GM12874 (cell line): Measurements from ENCODE around the gene GBX2.

Source experiments
- TF ChIP-seq, protein P1 (sequence below): IDR thresholded peaks from 2 replicates; pipeline ENCODE4 v1.5.1; 2011; ENCODE audit warnings: low read depth, mild to moderate bottlenecking, control low read depth, low read length, moderate library complexity; ENCODE audit not compliant: insufficient read depth

Gene GBX2

GRCh38 chr2:236133410-236134012 is 34.7 kb downstream of the GBX2 start:
- TF ChIP-seq, protein P1, sequence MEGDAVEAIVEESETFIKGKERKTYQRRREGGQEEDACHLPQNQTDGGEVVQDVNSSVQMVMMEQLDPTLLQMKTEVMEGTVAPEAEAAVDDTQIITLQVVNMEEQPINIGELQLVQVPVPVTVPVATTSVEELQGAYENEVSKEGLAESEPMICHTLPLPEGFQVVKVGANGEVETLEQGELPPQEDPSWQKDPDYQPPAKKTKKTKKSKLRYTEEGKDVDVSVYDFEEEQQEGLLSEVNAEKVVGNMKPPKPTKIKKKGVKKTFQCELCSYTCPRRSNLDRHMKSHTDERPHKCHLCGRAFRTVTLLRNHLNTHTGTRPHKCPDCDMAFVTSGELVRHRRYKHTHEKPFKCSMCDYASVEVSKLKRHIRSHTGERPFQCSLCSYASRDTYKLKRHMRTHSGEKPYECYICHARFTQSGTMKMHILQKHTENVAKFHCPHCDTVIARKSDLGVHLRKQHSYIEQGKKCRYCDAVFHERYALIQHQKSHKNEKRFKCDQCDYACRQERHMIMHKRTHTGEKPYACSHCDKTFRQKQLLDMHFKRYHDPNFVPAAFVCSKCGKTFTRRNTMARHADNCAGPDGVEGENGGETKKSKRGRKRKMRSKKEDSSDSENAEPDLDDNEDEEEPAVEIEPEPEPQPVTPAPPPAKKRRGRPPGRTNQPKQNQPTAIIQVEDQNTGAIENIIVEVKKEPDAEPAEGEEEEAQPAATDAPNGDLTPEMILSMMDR, result no peak

DNA sequence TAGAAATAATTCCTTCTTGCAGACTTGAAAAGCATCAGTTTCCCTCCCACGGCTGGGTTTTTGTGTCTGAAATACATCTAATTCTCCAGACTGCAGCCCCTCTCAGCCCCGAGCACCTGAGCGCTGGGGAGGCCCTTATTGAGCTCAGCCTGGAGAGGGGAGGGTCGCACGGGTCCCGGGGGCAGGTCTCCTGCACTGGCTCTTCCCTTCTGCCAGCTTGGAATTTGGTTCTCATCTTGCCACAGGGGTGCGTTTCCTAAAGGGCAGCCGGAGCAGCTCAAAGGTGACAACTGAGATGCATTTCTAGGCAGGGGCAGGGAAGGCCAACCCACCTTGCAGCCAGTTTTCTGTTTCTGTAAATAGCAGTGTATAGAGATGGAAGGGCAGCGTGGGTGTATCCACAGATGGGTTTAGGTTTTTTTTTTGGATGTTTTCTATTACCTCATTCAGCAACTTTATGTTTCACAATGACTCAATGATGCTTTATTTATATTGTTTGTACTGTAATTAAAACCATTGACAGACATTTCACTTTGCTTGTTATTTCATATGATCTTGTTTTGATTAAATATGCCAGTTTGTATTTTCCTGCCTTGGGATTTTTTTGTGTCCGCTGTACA is 37.0 kb downstream of the GBX2 start:
- TF ChIP-seq, protein P1, result no peak

DNA sequence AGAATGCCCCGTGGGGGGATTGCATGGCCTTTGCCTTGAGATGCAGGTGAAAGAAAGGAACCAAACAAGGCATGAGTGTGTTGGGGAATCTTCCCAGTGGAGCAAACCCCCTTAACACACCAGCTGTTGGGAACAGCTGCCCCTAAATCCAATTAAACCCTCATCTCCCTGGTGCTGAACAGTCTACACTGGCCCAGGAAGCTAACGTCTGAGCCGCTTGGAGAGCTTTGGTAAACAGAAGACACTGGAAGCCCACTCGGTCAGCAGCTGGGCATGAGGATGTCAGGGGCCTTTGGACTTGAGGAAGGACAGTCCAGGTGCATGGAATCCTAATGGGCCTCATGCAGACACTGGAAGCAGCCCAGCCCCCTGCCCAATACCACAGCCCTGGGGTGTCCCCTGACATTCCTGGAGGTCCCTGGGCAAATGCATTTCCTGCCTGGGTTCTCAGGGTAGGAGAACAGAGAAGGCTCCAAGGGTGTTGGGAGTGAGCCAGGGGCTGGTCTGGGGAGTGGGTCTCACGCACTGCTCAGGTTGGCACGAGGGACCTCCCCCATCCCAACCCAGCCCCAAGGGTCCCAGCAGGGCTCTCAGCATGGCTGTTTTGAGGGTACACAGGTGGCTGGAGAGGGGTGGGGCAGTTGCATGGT is 37.7 kb downstream of the GBX2 start:
- TF ChIP-seq, protein P1, result no peak

GRCh38 chr2:236129935-236130334 is 38.3 kb downstream of the GBX2 start:
- TF ChIP-seq, protein P1, result no peak

DNA sequence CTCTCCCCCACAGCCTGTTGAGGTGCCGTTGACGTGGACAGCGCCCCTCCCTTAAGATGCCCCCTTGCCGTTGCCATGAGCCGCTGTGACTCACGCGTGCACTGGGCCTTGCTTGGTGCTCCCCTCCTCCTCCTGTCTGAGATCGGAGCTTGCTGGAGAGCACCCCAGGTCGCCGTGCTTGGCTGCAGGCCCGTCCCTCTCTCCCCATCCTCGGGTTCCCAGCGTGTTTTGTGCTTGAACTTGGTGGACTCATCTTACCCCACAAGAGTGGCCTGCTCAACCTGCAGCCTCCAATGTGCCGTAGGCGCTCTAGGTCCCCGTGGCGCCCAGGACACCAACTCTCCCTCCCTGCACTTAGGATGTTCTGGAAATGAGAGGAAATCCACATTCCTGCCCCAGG is 39.9 kb downstream of the GBX2 start:
- TF ChIP-seq, protein P1, result no peak

- TF ChIP-seq, protein P1, result no peak
Observed at GRCh38 chr2:236127010-236127409, 41.2 kb downstream of the GBX2 start.

DNA sequence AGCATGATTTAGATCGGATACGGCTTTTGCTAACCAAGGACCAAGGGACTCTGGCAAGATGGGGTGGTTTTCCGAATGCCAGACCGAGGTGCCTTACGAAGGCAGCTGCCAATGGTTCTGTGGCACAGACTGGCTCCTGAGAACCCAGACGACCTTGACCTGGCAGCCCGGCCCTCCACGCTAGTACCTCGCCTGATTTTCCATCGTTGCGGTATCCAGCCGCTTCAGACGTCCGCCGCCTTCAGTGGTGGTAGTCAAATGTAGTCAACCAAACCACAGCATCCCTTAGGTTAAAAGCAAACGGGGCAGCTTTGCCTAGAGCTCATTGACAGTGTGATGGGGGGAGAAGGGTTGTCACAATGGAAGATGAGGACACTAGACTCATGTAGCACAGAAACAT is 42.6 kb downstream of the GBX2 start:
- TF ChIP-seq, protein P1, result no peak
